HG02840 (cell line): ENCODE results near the gene TLCD3A.
"Not testable (repeated sequence)": the region's sequence is repeated elsewhere in the genome, so short reads cannot be mapped to it uniquely, and the experiment has no call there.

Source experiments
- ATAC-seq: cut with Tn5 transposase; IDR thresholded peaks from one replicate; pipeline ENCODE4 v1.9.1; 2021; ENCODE audit warnings: mild to moderate bottlenecking, moderate library complexity, moderate number of reproducible peaks; ENCODE audit not compliant: unreplicated experiment, low FRiP score

Gene TLCD3A

GRCh38 chr17:732067-732901, at the start of gene TLCD3A:
Gene TLCD3A, plus strand, starts transcription at chr17:732596. Its CDS starts 52 bp downstream, at chr17:732648.
- no peak for ATAC-seq

- no peak for ATAC-seq
Observed at GRCh38 chr17:683040-683439, 49.4 kb upstream of the TLCD3A start.

GRCh38 chr17:683499-684254, 48.7 kb upstream of the TLCD3A start:
- no peak for ATAC-seq

- ATAC-seq, result no peak
Observed at GRCh38 chr17:685006-685405, 47.4 kb upstream of the TLCD3A start.

GRCh38 chr17:688100-688989, 44.1 kb upstream of the TLCD3A start:
- ATAC-seq, result no peak

- ATAC-seq, result no peak
Observed at GRCh38 chr17:689556-690275, 42.7 kb upstream of the TLCD3A start.

- ATAC-seq, result no peak
Observed at GRCh38 chr17:690361-690760, 42.0 kb upstream of the TLCD3A start.

GRCh38 chr17:691423-691822, 41.0 kb upstream of the TLCD3A start:
- ATAC-seq, result no peak

- ATAC-seq, result no peak
Observed at GRCh38 chr17:692116-692515, 40.3 kb upstream of the TLCD3A start.

GRCh38 chr17:693791-694638, 38.4 kb upstream of the TLCD3A start:
- ATAC-seq, result no peak

- no peak for ATAC-seq
Observed at GRCh38 chr17:696369-696768, 36.0 kb upstream of the TLCD3A start.

- no peak for ATAC-seq
Observed at GRCh38 chr17:697682-698081, 34.7 kb upstream of the TLCD3A start.

GRCh38 chr17:698096-698495, 34.3 kb upstream of the TLCD3A start:
- not testable (repeated sequence) for ATAC-seq

- no peak for ATAC-seq
Observed at GRCh38 chr17:699345-699744, 33.1 kb upstream of the TLCD3A start.

- ATAC-seq, result no peak
Observed at GRCh38 chr17:700504-701094, 31.8 kb upstream of the TLCD3A start.

GRCh38 chr17:703081-703875, 29.1 kb upstream of the TLCD3A start:
- ATAC-seq, result no peak

GRCh38 chr17:704111-704864, 28.1 kb upstream of the TLCD3A start:
- no peak for ATAC-seq
